ENCODE data around the gene UXS1.

GRCh38 chr2:106054321-106054720 lies 139.8 kb downstream of the UXS1 start:
- no peak for TF ChIP-seq EZH2 (IDR thresholded peaks at IDR 0.05; ENCODE audit: borderline replicate concordance, insufficient read depth, low read depth, low read length, poor library complexity, severe bottlenecking)
- TF ChIP-seq CTCF (IDR thresholded peaks at IDR 0.05), result no peak
